GM06990 (cell line): ENCODE results near the gene PEX5.

Experiments
- DNase-seq: peaks from one replicate; pipeline ENCODE4 v3.0.0-alpha.2; 2011; ENCODE audit not compliant: insufficient read length; ENCODE audit errors: extremely low read depth
- H3K27me3 ChIP-seq: replicated peaks from 2 replicates; pipeline ENCODE4 v1.6.0; 2011; ENCODE audit warnings: low read length; ENCODE audit not compliant: control insufficient read depth, insufficient read depth
- H3K36me3 ChIP-seq: 2 replicates; pipeline ENCODE4 v1.5.1; 2011; ENCODE audit warnings: low read length; ENCODE audit not compliant: control insufficient read depth, insufficient read depth
- H3K4me3 ChIP-seq: replicated peaks from 2 replicates; pipeline ENCODE4 v1.5.1; 2011; ENCODE audit warnings: low read depth, mild to moderate bottlenecking, control low read depth, low read length
- CTCF ChIP-seq: IDR thresholded peaks from 2 replicates; pipeline ENCODE4 v1.5.1; 2011; ENCODE audit warnings: low read length, control low read depth, mild to moderate bottlenecking, inconsistent platforms; ENCODE audit not compliant: insufficient read depth, poor library complexity, severe bottlenecking

PEX5 gene

GRCh38 chr12:7150841-7151240 is 38.6 kb upstream of the PEX5 start:
- H3K4me3 ChIP-seq = no peak overlapping the region
- H3K27me3 ChIP-seq = no peaks in the 10 kb centered on the region
- H3K36me3 ChIP-seq = peaks cover 15% of the 10 kb centered on the region
- no peak for TF ChIP-seq CTCF
- no peak for DNase-seq

- Histone ChIP-seq H3K27me3 (no peaks in the 10 kb centered on the region), H3K4me3 (no peak overlapping the region), H3K36me3 (peaks cover 17% of the 10 kb centered on the region)
- no peak for TF ChIP-seq CTCF
- no peak for DNase-seq
Observed at GRCh38 chr12:7151532-7151931, 38.0 kb upstream of the PEX5 start.

GRCh38 chr12:7152818-7153217 is 36.7 kb upstream of the PEX5 start:
- TF ChIP-seq CTCF = no peak
- Histone ChIP-seq H3K4me3 (no peak overlapping the region), H3K36me3 (peaks cover 20% of the 10 kb centered on the region)

GRCh38 chr12:7154042-7154441 is 35.4 kb upstream of the PEX5 start:
- no peaks in the 10 kb centered on the region for H3K27me3 ChIP-seq
- H3K36me3 ChIP-seq = peaks cover 20% of the 10 kb centered on the region
- TF ChIP-seq CTCF = no peak

More at GRCh38 chr12:7152818-7153217, 36.7 kb upstream of the PEX5 start:
- no peak for DNase-seq
- H3K27me3 ChIP-seq = no peaks in the 10 kb centered on the region

GRCh38 chr12:7154901-7155470 is 34.5 kb upstream of the PEX5 start:
- no peak for DNase-seq
- no peak overlapping the region for H3K4me3 ChIP-seq
- TF ChIP-seq CTCF = no peak
- H3K36me3 ChIP-seq = peaks cover 15% of the 10 kb centered on the region
- no peaks in the 10 kb centered on the region for H3K27me3 ChIP-seq

More at GRCh38 chr12:7154042-7154441, 35.4 kb upstream of the PEX5 start:
- no peak overlapping the region for H3K4me3 ChIP-seq
- DNase-seq = no peak

GRCh38 chr12:7155471-7156034 is 33.9 kb upstream of the PEX5 start:
- no peak for TF ChIP-seq CTCF
- no peak overlapping the region for H3K4me3 ChIP-seq
- DNase-seq = no peak
- no peaks in the 10 kb centered on the region for H3K27me3 ChIP-seq
- peaks cover 10% of the 10 kb centered on the region for H3K36me3 ChIP-seq
